ENCODE data around the gene KIF3B.

DNA sequence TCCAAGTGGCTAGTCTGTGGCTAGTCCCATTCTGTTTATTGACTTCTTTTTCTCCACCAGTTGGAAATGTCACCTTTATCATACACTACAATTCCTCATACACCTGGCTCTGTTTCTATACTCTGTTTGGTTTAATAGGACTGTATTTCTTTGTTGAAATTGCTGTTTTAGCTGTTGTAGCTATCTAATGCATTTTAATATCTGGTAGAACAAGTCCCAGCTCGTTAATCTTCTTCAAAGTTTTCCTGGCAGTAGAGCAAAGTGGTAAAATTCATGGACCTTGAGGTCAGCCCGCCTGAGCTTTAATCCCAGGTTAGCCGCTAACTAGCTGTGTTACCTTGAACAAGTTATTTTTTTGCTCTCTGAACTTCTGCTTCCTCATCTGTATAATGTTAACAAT, 70.8 kb downstream of the KIF3B start:
- no peak for TF ChIP-seq POLR2A (IDR thresholded peaks at IDR 0.05)
- TF ChIP-seq, protein P1, sequence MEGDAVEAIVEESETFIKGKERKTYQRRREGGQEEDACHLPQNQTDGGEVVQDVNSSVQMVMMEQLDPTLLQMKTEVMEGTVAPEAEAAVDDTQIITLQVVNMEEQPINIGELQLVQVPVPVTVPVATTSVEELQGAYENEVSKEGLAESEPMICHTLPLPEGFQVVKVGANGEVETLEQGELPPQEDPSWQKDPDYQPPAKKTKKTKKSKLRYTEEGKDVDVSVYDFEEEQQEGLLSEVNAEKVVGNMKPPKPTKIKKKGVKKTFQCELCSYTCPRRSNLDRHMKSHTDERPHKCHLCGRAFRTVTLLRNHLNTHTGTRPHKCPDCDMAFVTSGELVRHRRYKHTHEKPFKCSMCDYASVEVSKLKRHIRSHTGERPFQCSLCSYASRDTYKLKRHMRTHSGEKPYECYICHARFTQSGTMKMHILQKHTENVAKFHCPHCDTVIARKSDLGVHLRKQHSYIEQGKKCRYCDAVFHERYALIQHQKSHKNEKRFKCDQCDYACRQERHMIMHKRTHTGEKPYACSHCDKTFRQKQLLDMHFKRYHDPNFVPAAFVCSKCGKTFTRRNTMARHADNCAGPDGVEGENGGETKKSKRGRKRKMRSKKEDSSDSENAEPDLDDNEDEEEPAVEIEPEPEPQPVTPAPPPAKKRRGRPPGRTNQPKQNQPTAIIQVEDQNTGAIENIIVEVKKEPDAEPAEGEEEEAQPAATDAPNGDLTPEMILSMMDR (IDR thresholded peaks at IDR 0.05), result no peak

Measured in heart left ventricle (tissue), 13 donors.